H4 (cell line): ENCODE data around the gene STK32C. TPM values are rescaled to one million over a fixed set of nuclear protein-coding genes. Genes with fewer than 3 reads are reported as not detected.
A peak's percentile ranks its signal among the peaks of the same experiment; 100 is the strongest.
"Not testable (repeated sequence)": the region's sequence is repeated elsewhere in the genome, so short reads cannot be mapped to it uniquely, and the experiment has no call there.

Experiments
- DNase-seq: peaks from one replicate; pipeline ENCODE4 v3.0.0-alpha.2; 2015; ENCODE audit warnings: low spot score
- total RNA-seq: library from RNA; depleted of rRNA; stranded (reverse); fragments of >200 nt; shearing (Covaris generic); gene quantifications from 2 replicates; pipeline ENCODE4 v1.2.3, GENCODE V29; 2014

Gene STK32C
- total RNA-seq, 1 experiment from 2014 or later: 13.8 TPM

- peak; percentile 44 for DNase-seq
These were observed 75.5 kb downstream of the STK32C start for GRCh38 chr10:132232023-132232951.

GRCh38 chr10:132231656-132232022 is 76.1 kb downstream of the STK32C start:
- no peak for DNase-seq

- no peak for DNase-seq
These were observed 77.1 kb downstream of the STK32C start for GRCh38 chr10:132230557-132231210.

- DNase-seq: no peak
These were observed 77.8 kb downstream of the STK32C start for GRCh38 chr10:132229834-132230556.

GRCh38 chr10:132229096-132229495 is 78.7 kb downstream of the STK32C start:
- no peak for DNase-seq

GRCh38 chr10:132228616-132229015 is 79.1 kb downstream of the STK32C start:
- DNase-seq: no peak

- no peak for DNase-seq
These were observed 79.8 kb downstream of the STK32C start for GRCh38 chr10:132227851-132228390.

GRCh38 chr10:132226586-132227405 is 81.0 kb downstream of the STK32C start:
- DNase-seq: no peak

GRCh38 chr10:132225849-132226205 is 81.9 kb downstream of the STK32C start:
- DNase-seq: no peak

GRCh38 chr10:132225073-132225848 is 82.5 kb downstream of the STK32C start:
- DNase-seq: no peak

GRCh38 chr10:132224343-132225072 is 83.2 kb downstream of the STK32C start:
- DNase-seq: no peak

- DNase-seq: no peak
These were observed 84.0 kb downstream of the STK32C start for GRCh38 chr10:132223611-132224342.

GRCh38 chr10:132223156-132223590 is 84.6 kb downstream of the STK32C start:
- DNase-seq: peak; percentile 84

GRCh38 chr10:132222726-132223125 is 85.0 kb downstream of the STK32C start:
- DNase-seq: no peak

- DNase-seq: not testable (repeated sequence)
These were observed 86.8 kb downstream of the STK32C start for GRCh38 chr10:132220996-132221395.

GRCh38 chr10:132220061-132220460 is 87.7 kb downstream of the STK32C start:
- DNase-seq: no peak

- no peak for DNase-seq
These were observed 88.3 kb downstream of the STK32C start for GRCh38 chr10:132219486-132219885.

- DNase-seq: not testable (repeated sequence)
These were observed 91.3 kb downstream of the STK32C start for GRCh38 chr10:132216441-132216840.

GRCh38 chr10:132213917-132214316 is 93.8 kb downstream of the STK32C start:
- no peak for DNase-seq
